Dedifferentiated amniotic fluid mesenchymal stem cell (primary cell): ENCODE measurements around the gene FBXL19.

Experiments used
- DNase-seq: peaks from one replicate; pipeline ENCODE4 v3.0.0-alpha.2; 2016; ENCODE audit errors: extremely low spot score

FBXL19 gene

GRCh38 chr16:30894540-30895368 lies 28.6 kb upstream of the FBXL19 start:
- DNase-seq: no peak

GRCh38 chr16:30895627-30896260 lies 27.6 kb upstream of the FBXL19 start:
- DNase-seq: no peak

- DNase-seq: peak; percentile 81
These were observed 27.0 kb upstream of the FBXL19 start, which contains the start of gene CTF1 for GRCh38 chr16:30896261-30896888. Gene CTF1, plus strand, starts transcription at chr16:30896614. Its CDS starts 30 bp downstream, at chr16:30896644.

GRCh38 chr16:30896889-30897733 lies 26.3 kb upstream of the FBXL19 start:
- peak; percentile 82 for DNase-seq

GRCh38 chr16:30899794-30900193 lies 23.6 kb upstream of the FBXL19 start:
- no peak for DNase-seq

- no peak for DNase-seq
These were observed 22.8 kb upstream of the FBXL19 start for GRCh38 chr16:30900588-30900987.

- DNase-seq: no peak
These were observed 22.0 kb upstream of the FBXL19 start for GRCh38 chr16:30901201-30902028.

GRCh38 chr16:30902029-30902972 lies 21.1 kb upstream of the FBXL19 start:
- DNase-seq: no peak

GRCh38 chr16:30903002-30903401 lies 20.4 kb upstream of the FBXL19 start:
- no peak for DNase-seq

GRCh38 chr16:30903596-30903995 lies 19.8 kb upstream of the FBXL19 start:
- DNase-seq: no peak

- no peak for DNase-seq
These were observed 19.1 kb upstream of the FBXL19 start for GRCh38 chr16:30904114-30904780.

GRCh38 chr16:30907064-30907463 lies 16.3 kb upstream of the FBXL19 start:
- no peak for DNase-seq

- DNase-seq: no peak
These were observed 12.8 kb upstream of the FBXL19 start for GRCh38 chr16:30910427-30911029.

GRCh38 chr16:30912794-30913412 lies 10.5 kb upstream of the FBXL19 start:
- DNase-seq: no peak

- DNase-seq: no peak
These were observed 8.5 kb upstream of the FBXL19 start for GRCh38 chr16:30914830-30915229.

- DNase-seq: no peak
These were observed 4.8 kb upstream of the FBXL19 start for GRCh38 chr16:30918614-30919013.

- no peak for DNase-seq
These were observed 2.5 kb upstream of the FBXL19 start for GRCh38 chr16:30920891-30921290.

- DNase-seq: no peak
These were observed 2.0 kb upstream of the FBXL19 start for GRCh38 chr16:30921459-30921747.
